Esophagus muscularis mucosa (tissue), 4 donors: Measurements from ENCODE around the gene RALGAPB.

ENCODE experiments used
- EP300 ChIP-seq: sonication (generic); formaldehyde crosslinking; IDR thresholded peaks from one replicate; pipeline ENCODE4 v1.6.1; 2017; ENCODE audit warnings: antibody characterized with exemption
- POLR2A ChIP-seq: fragments of 450-650 bp; IDR thresholded peaks from one replicate; pipeline ENCODE4 v1.6.1; 2017; ENCODE audit warnings: antibody characterized with exemption, moderate library complexity, mild to moderate bottlenecking, low read depth
- TF ChIP-seq, protein P1 (sequence below), 3 experiments: fragments of 200-600 bp in 2 of 3; fragments of 450-650 bp in 1 of 3; sonication (generic) in 2 of 3; IDR thresholded peaks; one replicate each; pipeline ENCODE4 v1.5.1; 2017 to 2019; ENCODE audit warnings: antibody characterized with exemption in 3 of 3, mild to moderate bottlenecking in 2 of 3, moderate library complexity in 1 of 3

DNA sequence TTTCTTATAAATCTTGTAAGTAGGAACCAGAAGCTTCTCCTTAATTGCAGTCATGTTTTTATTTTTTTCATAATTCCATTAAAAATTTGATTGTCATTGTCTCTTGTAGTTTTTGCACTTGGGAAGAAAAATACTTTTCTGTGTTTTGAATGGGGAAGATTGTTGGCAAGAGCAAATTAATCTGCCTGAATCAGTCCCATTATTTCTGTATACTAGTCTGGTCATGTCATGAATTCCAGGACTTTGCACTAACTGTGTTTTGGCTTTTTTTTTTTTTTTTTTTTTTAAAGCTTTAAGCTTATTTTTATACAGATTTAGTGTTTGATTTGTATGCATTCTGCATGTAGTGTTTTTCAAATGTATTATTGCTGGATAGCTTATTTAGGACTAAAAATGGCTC is 47.6 kb downstream of the RALGAPB start:
- TF ChIP-seq, protein P1, sequence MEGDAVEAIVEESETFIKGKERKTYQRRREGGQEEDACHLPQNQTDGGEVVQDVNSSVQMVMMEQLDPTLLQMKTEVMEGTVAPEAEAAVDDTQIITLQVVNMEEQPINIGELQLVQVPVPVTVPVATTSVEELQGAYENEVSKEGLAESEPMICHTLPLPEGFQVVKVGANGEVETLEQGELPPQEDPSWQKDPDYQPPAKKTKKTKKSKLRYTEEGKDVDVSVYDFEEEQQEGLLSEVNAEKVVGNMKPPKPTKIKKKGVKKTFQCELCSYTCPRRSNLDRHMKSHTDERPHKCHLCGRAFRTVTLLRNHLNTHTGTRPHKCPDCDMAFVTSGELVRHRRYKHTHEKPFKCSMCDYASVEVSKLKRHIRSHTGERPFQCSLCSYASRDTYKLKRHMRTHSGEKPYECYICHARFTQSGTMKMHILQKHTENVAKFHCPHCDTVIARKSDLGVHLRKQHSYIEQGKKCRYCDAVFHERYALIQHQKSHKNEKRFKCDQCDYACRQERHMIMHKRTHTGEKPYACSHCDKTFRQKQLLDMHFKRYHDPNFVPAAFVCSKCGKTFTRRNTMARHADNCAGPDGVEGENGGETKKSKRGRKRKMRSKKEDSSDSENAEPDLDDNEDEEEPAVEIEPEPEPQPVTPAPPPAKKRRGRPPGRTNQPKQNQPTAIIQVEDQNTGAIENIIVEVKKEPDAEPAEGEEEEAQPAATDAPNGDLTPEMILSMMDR (IDR thresholded peaks at IDR 0.05), result no peak
- TF ChIP-seq POLR2A (no peak), EP300 (no peak)
